HG03139 (cell line): Measurements from ENCODE around the gene WDHD1.
"Not testable (repeated sequence)": the region's sequence is repeated elsewhere in the genome, so short reads cannot be mapped to it uniquely, and the experiment has no call there.

Source experiments
- ATAC-seq: cut with Tn5 transposase; IDR thresholded peaks from one replicate; pipeline ENCODE4 v1.9.1; 2021; ENCODE audit not compliant: unreplicated experiment

Gene WDHD1

GRCh38 chr14:55026793-55027561 lies at the start of gene WDHD1, which contains the start of gene SOCS4:
WDHD1 (minus strand) TSS chr14:55027099; CDS start chr14:55026787, 312 bp downstream.
SOCS4 (plus strand) TSS chr14:55027236; CDS start chr14:55043042, 15,806 bp downstream.
- ATAC-seq = peak; percentile 94

DNA sequence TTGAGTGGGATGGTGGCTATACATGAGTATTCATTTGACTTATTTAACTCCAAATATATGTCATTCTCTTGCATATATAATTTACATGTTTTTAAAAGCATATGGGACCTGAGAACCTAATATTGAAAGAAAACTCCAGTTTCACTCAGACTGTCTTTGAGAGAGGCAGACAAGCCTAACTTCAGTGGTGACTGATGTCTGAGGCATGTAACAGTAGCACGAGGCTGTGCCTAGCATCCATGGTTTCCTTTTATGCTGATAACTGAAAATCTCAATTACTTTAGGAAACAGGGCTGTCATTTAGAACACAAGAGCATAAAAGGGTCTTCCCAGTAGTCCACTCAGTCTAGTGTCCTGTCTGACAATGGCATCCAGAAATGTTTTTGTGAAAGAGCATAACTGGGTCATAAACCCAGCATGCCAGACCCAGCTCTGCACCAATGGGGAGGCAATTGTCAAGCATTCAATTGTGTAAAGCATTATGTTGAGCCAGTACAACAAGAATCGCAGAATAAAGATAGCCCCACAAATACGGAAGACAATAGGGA lies 48.8 kb upstream of the WDHD1 start:
- ATAC-seq = no peak

DNA sequence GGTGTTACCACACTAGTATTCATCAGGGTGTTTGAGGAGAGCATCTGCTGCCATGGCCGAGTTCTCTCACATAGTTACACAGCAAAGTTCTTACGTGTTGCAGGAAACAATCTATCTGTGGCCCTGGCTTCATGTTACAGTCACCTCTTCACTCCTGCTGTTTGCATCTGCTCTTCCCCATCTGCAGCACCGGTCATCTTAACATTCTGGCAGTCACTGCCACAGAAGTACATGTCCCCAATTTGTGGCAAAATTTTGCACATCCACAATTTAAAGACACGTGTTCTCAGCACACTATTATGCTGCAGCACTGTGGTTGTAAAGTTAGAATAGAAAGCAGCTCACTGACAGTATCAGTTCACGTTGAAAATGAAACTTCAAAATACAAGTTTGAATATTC lies 47.8 kb upstream of the WDHD1 start:
- ATAC-seq = peak; percentile 38

DNA sequence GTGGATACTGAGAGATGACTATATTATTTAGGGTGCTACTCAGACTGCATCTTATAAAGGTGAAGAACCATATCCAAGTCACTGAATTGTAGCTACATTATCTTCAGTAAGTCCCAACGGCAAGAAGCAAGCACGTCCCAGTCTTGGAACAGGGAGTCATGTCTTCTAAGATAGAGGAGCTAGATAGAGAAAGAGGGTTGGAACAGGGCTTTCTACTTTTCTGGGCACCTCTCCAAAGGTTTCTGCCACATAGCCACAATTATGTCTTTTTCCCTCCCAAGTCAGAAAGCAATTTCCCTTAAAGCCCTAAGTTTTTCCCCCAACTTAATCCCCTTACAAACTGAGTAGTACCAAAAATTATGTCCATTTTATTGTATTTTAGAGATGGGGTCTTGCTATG lies 47.0 kb upstream of the WDHD1 start:
- ATAC-seq = no peak

DNA sequence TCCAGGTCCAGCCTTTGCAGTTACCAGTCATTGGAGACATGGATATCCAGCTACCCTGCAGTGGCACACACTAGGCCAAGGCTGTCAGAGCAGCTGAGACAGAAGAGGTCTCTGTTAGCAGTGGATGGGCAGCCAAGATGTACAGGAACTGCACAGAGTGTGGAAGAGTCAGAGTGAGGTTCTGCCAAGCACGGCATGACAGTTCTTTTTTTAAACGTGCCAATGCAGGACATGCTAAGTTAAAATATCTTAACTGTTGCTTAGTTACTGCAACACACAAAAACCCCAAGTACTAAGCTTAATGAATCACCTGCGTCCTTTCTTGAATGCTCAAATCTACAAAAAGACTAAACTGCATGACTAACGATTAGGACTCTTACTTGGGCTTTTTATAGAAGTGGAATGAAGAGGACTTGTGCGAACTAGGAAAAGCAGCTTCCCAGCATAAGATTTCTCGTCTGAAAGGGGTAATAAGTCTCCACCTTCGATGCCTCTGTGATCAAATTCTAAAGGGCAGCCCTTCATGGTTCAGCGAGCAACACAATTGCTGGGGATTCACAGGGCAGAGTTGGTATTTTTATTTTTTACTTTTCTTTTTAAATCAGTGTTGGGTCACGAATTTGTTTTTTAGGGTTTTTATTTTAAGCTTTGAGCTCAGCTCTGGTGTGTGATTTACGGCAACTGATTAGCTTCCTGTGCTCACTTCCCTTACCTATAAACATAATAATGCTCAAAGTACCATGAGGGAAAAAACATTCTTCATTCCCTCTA lies 45.2 kb upstream of the WDHD1 start:
- peak; percentile 39 for ATAC-seq

DNA sequence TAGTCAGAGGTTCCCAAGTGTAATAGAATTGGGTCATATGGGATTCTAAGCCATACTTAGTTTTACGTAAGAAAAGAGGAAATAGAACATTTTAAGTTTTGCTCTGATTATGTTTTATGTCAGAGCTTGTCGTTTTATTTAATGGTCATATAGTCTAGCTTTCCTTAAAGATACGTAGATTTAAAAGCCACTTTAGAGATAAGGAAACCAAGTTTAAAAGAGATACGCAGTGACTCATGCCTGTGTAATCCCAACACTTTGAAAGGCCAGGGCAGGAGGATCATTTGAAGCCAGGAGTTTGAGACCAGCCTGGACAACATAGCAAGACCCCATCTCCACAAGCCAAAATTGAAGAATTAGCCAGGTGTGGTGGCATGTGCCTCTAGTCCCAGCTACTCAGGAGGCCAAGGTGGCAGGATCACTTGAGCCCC lies 44.1 kb upstream of the WDHD1 start:
- ATAC-seq = no peak

GRCh38 chr14:55066223-55066622 lies 39.3 kb upstream of the WDHD1 start:
- ATAC-seq = no peak

GRCh38 chr14:55065411-55065810 lies 38.5 kb upstream of the WDHD1 start:
- ATAC-seq = no peak

- not testable (repeated sequence) for ATAC-seq
Observed at GRCh38 chr14:55064896-55065295, 38.0 kb upstream of the WDHD1 start.

- no peak for ATAC-seq
Observed at GRCh38 chr14:55062517-55063351, 35.8 kb upstream of the WDHD1 start.

DNA sequence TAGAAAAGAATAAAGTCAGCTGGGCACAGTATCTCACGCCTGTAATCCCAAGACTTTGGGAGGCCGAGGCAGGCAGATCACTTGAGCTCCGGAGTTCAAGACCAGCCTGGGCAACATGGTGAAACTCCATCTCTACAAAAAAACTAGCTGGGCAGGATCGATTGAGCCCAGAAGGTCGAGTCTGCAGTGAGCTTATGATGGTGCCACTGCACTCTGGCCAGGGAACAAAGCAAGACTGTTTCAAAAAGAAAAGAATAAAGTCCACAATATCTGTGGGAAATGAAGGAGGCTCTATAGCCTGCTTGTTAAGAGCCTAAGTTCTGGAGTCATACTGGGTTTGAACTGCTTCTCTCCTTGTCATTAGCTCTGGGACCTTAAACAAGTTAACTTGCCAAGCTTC lies 32.4 kb upstream of the WDHD1 start:
- ATAC-seq = no peak

DNA sequence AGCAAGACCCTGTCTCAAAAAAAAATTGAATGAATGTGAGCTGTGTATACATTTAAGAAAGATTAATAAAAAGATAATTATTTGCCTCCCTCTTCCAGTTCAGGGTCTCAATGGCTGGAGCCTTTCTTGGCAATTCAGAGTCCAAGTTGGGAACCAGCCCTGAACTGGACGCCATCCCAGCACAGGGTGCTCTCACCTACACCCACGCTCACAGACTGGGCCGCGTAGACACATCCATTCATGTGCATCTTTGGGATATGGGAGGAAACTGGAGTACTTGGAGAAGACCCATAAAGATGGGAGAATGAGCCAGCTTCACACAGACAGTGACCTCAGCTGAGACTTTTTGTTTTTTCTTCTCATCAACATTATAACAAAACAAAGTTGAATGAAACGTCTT lies 31.0 kb upstream of the WDHD1 start:
- ATAC-seq = no peak

- no peak for ATAC-seq
Observed at GRCh38 chr14:55054098-55054497, 27.2 kb upstream of the WDHD1 start.

DNA sequence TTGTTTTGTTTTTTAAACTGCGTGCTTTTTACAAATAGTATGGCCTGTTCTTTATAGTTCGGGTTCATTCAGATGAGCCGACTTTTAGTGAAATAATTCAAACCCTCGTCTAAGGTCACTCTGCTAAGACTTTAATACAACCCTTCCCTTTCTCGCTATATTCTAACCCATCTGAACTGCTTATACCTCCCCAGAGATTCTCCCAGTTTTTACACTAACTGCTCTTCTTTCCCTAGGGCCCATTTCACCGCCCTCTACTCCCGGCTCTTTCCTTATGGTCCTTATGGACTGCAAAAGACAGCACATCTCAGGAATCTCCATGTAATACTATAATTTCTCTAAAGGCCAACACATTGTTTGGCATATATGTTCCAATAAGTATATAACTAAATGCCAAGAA lies 26.6 kb upstream of the WDHD1 start:
- ATAC-seq = no peak

- no peak for ATAC-seq
Observed at GRCh38 chr14:55053018-55053417, 26.1 kb upstream of the WDHD1 start.

GRCh38 chr14:55052269-55052930 lies 25.5 kb upstream of the WDHD1 start:
- ATAC-seq = peak; percentile 7

DNA sequence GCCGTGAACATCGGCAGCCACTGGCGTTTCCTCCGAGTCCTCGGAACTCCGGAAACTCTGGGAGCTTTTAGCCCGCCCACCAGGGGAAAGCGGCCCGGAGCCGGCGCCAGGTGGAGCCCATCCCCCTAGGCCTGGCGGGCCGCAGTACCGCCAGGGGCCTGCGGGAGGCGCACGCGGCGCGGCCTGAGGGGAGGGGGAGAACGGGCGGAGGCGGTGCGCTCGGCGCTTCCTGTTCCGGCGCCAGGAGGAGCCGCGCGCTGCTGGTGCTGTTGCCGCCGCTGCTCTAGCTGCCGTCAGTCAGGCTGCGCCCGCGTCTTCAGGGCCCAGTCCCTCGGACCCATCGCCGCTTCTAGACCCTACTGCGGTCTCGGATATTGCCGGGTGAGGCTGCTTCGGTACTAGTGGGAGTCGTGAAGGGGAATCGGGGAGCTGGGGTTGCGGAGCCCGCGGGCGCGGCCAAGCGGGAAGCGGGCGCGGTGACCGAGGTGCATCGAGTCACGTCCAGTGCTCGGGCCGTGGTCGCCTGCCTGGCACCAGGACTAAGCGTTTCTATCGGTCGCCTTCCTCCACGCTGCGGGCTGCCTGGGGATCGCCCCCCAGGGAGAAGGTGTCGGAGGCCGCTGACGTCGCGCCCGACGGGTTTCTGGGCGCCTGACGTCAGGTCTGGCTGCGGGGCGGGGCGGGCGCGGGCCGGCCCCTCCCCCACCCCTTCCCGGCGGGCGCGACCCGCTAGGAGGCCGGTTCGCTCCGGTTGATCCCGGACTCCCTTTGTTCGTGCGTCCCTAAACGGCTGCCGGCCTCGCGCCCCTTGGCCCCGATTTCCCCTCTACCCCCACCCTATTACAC lies 24.7 kb upstream of the WDHD1 start, which contains the start of gene MAPK1IP1L:
Gene MAPK1IP1L, plus strand, starts transcription at position 225 of the 846 bp plus-strand sequence. CDS start 10,037 bp downstream, outside the sequence.
- peak; percentile 83 for ATAC-seq

DNA sequence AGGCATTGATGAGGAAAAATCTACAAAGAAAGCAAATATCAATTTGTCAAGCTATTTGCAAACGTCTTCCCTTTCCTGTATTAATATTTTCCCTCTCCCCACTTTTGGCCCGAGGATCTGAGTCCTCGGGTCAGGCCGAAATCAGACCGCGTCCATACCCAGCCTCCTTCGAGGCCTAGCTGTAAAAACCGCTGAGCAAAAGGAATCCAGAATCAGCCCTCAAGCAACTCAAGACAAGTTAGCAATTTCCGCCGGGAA lies 24.2 kb upstream of the WDHD1 start:
- no peak for ATAC-seq

- ATAC-seq = no peak
Observed at GRCh38 chr14:55048900-55049436, 22.1 kb upstream of the WDHD1 start.
